ENCODE measurements around the gene IER5L.

IER5L gene

GRCh38 chr9:129146441-129146941 lies 31.6 kb downstream of the IER5L start:
- Mint-ChIP-seq H3K4me3 (peak overlapping the region; percentile 33 to 59 (median 55)), H3K27ac (peak overlapping the region; percentile 98 to 99 (median 98)), H3K9me3 (no peaks in the 10 kb centered on the region), H3K27me3 (ENCODE audit: low read depth) (peaks cover 3% of the 10 kb centered on the region), H3K36me3 (ENCODE audit: low read depth) (peaks cover 27% of the 10 kb centered on the region), H3K4me1 (peaks cover 50% of the 10 kb centered on the region)
- TF ChIP-seq, protein P1, sequence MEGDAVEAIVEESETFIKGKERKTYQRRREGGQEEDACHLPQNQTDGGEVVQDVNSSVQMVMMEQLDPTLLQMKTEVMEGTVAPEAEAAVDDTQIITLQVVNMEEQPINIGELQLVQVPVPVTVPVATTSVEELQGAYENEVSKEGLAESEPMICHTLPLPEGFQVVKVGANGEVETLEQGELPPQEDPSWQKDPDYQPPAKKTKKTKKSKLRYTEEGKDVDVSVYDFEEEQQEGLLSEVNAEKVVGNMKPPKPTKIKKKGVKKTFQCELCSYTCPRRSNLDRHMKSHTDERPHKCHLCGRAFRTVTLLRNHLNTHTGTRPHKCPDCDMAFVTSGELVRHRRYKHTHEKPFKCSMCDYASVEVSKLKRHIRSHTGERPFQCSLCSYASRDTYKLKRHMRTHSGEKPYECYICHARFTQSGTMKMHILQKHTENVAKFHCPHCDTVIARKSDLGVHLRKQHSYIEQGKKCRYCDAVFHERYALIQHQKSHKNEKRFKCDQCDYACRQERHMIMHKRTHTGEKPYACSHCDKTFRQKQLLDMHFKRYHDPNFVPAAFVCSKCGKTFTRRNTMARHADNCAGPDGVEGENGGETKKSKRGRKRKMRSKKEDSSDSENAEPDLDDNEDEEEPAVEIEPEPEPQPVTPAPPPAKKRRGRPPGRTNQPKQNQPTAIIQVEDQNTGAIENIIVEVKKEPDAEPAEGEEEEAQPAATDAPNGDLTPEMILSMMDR (IDR thresholded peaks at IDR 0.05; ENCODE audit: unreplicated experiment in 3 of 3), result no peak

GRCh38 chr9:129145841-129146292 lies 32.2 kb downstream of the IER5L start:
- TF ChIP-seq, protein P1 (IDR thresholded peaks at IDR 0.05; ENCODE audit: unreplicated experiment in 3 of 3), result no peak
- Mint-ChIP-seq H3K27ac (peak overlapping the region; percentile 98 to 99 (median 98)), H3K4me1 (peaks cover 57% of the 10 kb centered on the region), H3K9me3 (no peaks in the 10 kb centered on the region), H3K4me3 (peak overlapping the region; percentile 33 to 59 (median 55)), H3K36me3 (ENCODE audit: low read depth) (peaks cover 23% of the 10 kb centered on the region), H3K27me3 (ENCODE audit: low read depth) (peaks cover 3% of the 10 kb centered on the region)

GRCh38 chr9:129145316-129145715 lies 32.7 kb downstream of the IER5L start:
- Mint-ChIP-seq H3K27ac (peak overlapping the region; percentile 98 to 99 (median 98)), H3K4me3 (no peak overlapping the region), H3K9me3 (no peaks in the 10 kb centered on the region), H3K36me3 (ENCODE audit: low read depth) (peaks cover 23% of the 10 kb centered on the region), H3K4me1 (peaks cover 60% of the 10 kb centered on the region), H3K27me3 (ENCODE audit: low read depth) (peaks cover 3% of the 10 kb centered on the region)
- TF ChIP-seq, protein P1 (IDR thresholded peaks at IDR 0.05; ENCODE audit: unreplicated experiment in 3 of 3), result no peak

- no peaks in the 10 kb centered on the region for H3K9me3 Mint-ChIP-seq
- peaks cover 3% of the 10 kb centered on the region for H3K27me3 Mint-ChIP-seq (ENCODE audit: low read depth)
Observed at GRCh38 chr9:129143031-129143927, 34.8 kb downstream of the IER5L start.

GRCh38 chr9:129142138-129142935 lies 35.7 kb downstream of the IER5L start:
- Mint-ChIP-seq H3K36me3 (ENCODE audit: low read depth) (peaks cover 17% of the 10 kb centered on the region), H3K4me1 (peaks cover 86% of the 10 kb centered on the region), H3K9me3 (no peaks in the 10 kb centered on the region), H3K27ac (peak overlapping the region; percentile 98 to 99 (median 98)), H3K27me3 (ENCODE audit: low read depth) (peaks cover 3% of the 10 kb centered on the region), H3K4me3 (peak overlapping the region; percentile 73 to 83 (median 82))
- TF ChIP-seq, protein P1 (IDR thresholded peaks at IDR 0.05; ENCODE audit: unreplicated experiment in 3 of 3), result no peak

More at GRCh38 chr9:129143031-129143927, 34.8 kb downstream of the IER5L start:
- TF ChIP-seq, protein P1 (IDR thresholded peaks at IDR 0.05; ENCODE audit: unreplicated experiment in 3 of 3), result peak; percentile 89 to 93 (median 90)
- H3K4me3 Mint-ChIP-seq, result peak overlapping the region; percentile 60 to 83 (median 82)
- H3K36me3 Mint-ChIP-seq (ENCODE audit: low read depth), result peaks cover 14% of the 10 kb centered on the region
- H3K4me1 Mint-ChIP-seq, result peaks cover 77% of the 10 kb centered on the region
- H3K27ac Mint-ChIP-seq, result peak overlapping the region; percentile 98 to 99 (median 98)
